Neural cell (in vitro differentiated cells): Measurements from ENCODE around the gene SMPD3.

ENCODE experiments used
- EP300 ChIP-seq: fragments of 450-650 bp; conservative IDR thresholded peaks from 2 replicates; pipeline ENCODE4 v1.6.1; 2014; ENCODE audit warnings: antibody characterized with exemption, mild to moderate bottlenecking, moderate library complexity; ENCODE audit not compliant: poor library complexity, severe bottlenecking
- EZH2 ChIP-seq: fragments of 200-600, 300-800 bp; shearing (Covaris generic), sonication (generic); IDR thresholded peaks from 2 replicates; pipeline ENCODE4 v1.6.1; 2014; ENCODE audit warnings: antibody characterized with exemption, low read length, borderline replicate concordance, mild to moderate bottlenecking; ENCODE audit not compliant: insufficient read depth, poor library complexity, severe bottlenecking
- RAD21 ChIP-seq: fragments of 450-650 bp; conservative IDR thresholded peaks from 2 replicates; pipeline ENCODE4 v1.6.1; 2014; ENCODE audit warnings: antibody characterized with exemption, mild to moderate bottlenecking, moderate library complexity
- TAF1 ChIP-seq: IDR thresholded peaks from 2 replicates; pipeline ENCODE4 v1.6.1; 2012; ENCODE audit warnings: low read depth
- TF ChIP-seq, protein P1 (sequence below): fragments of 450-650 bp; IDR thresholded peaks from 2 replicates; pipeline ENCODE4 v1.5.1; 2014; ENCODE audit warnings: antibody characterized with exemption, mild to moderate bottlenecking, moderate library complexity; ENCODE audit not compliant: poor library complexity, severe bottlenecking

DNA sequence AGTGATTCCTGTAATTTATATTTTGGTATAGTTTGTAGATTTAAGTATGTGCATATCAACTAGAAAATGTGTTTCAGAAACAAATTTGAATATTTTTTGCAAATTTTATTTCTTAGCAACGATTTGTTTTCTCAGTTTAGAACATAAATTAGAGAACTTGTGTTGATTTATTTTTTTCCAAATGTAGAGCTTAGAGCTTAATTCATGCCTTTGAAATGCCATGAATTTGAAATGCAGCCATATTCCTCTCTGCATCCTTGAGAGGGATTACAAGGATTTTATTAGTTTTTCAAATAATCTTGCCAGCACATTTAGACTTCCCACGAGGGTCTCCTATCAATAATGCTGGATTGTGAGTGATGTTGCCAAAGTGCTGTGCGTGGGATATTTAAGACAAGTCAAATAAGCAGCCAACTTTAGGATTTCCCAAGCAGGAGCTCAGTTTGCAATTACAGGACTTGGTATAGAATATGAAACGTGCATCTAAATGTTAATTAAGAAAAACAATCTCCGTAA lies 6.7 kb upstream of the SMPD3 start:
- TF ChIP-seq EZH2 = no peak
- TF ChIP-seq, protein P1, sequence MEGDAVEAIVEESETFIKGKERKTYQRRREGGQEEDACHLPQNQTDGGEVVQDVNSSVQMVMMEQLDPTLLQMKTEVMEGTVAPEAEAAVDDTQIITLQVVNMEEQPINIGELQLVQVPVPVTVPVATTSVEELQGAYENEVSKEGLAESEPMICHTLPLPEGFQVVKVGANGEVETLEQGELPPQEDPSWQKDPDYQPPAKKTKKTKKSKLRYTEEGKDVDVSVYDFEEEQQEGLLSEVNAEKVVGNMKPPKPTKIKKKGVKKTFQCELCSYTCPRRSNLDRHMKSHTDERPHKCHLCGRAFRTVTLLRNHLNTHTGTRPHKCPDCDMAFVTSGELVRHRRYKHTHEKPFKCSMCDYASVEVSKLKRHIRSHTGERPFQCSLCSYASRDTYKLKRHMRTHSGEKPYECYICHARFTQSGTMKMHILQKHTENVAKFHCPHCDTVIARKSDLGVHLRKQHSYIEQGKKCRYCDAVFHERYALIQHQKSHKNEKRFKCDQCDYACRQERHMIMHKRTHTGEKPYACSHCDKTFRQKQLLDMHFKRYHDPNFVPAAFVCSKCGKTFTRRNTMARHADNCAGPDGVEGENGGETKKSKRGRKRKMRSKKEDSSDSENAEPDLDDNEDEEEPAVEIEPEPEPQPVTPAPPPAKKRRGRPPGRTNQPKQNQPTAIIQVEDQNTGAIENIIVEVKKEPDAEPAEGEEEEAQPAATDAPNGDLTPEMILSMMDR = no peak
- TF ChIP-seq EP300 = no peak
- TF ChIP-seq TAF1 = no peak
- no peak for TF ChIP-seq RAD21
